ENCODE results near the gene APOD.
"Not testable (repeated sequence)": the region's sequence is repeated elsewhere in the genome, so short reads cannot be mapped to it uniquely, and the experiment has no call there.

Gene APOD

GRCh38 chr3:195617784-195618659 lies 34.3 kb upstream of the APOD start:
- DNase-seq (ENCODE audit: low spot score), result not testable (repeated sequence)

GRCh38 chr3:195617134-195617533 lies 33.4 kb upstream of the APOD start:
- DNase-seq (ENCODE audit: low spot score), result not testable (repeated sequence)

- DNase-seq (ENCODE audit: low spot score), result no peak
Measured at GRCh38 chr3:195616681-195617080, 32.9 kb upstream of the APOD start.

- DNase-seq (ENCODE audit: low spot score), result not testable (repeated sequence)
Measured at GRCh38 chr3:195615952-195616537, 32.3 kb upstream of the APOD start.

- not testable (repeated sequence) for DNase-seq (ENCODE audit: low spot score)
Measured at GRCh38 chr3:195614672-195615504, 31.1 kb upstream of the APOD start.

- DNase-seq (ENCODE audit: low spot score), result no peak
Measured at GRCh38 chr3:195613468-195614069, 29.8 kb upstream of the APOD start.

- DNase-seq (ENCODE audit: low spot score), result no peak
Measured at GRCh38 chr3:195612075-195612800, 28.5 kb upstream of the APOD start.

- no peak for DNase-seq (ENCODE audit: low spot score)
Measured at GRCh38 chr3:195609229-195609628, 25.5 kb upstream of the APOD start.

GRCh38 chr3:195601785-195602184 lies 18.0 kb upstream of the APOD start:
- not testable (repeated sequence) for DNase-seq (ENCODE audit: low spot score)

GRCh38 chr3:195601382-195601781 lies 17.6 kb upstream of the APOD start:
- no peak for DNase-seq (ENCODE audit: low spot score)

- DNase-seq (ENCODE audit: low spot score), result not testable (repeated sequence)
Measured at GRCh38 chr3:195599926-195600325, 16.2 kb upstream of the APOD start.

GRCh38 chr3:195599516-195599915 lies 15.8 kb upstream of the APOD start:
- not testable (repeated sequence) for DNase-seq (ENCODE audit: low spot score)

GRCh38 chr3:195597848-195598247 lies 14.1 kb upstream of the APOD start:
- DNase-seq (ENCODE audit: low spot score), result no peak

- DNase-seq (ENCODE audit: low spot score), result no peak
Measured at GRCh38 chr3:195597229-195597628, 13.5 kb upstream of the APOD start.

GRCh38 chr3:195596765-195597171 lies 13.0 kb upstream of the APOD start:
- DNase-seq (ENCODE audit: low spot score), result no peak

GRCh38 chr3:195595785-195596531 lies 12.2 kb upstream of the APOD start:
- no peak for DNase-seq (ENCODE audit: low spot score)

GRCh38 chr3:195591852-195592251 lies 8.1 kb upstream of the APOD start:
- no peak for DNase-seq (ENCODE audit: low spot score)

GRCh38 chr3:195591220-195591619 lies 7.5 kb upstream of the APOD start:
- DNase-seq (ENCODE audit: low spot score), result no peak

GRCh38 chr3:195590381-195590780 lies 6.6 kb upstream of the APOD start:
- not testable (repeated sequence) for DNase-seq (ENCODE audit: low spot score)

GRCh38 chr3:195589796-195590195 lies 6.1 kb upstream of the APOD start:
- DNase-seq (ENCODE audit: low spot score), result not testable (repeated sequence)

GRCh38 chr3:195587824-195588223 lies 4.1 kb upstream of the APOD start:
- DNase-seq (ENCODE audit: low spot score), result no peak

Measured in hematopoietic multipotent progenitor cell treated with erythropoietin and hydrocortisone succinate and interleukin-3 and kit ligand, for 15 days (in vitro differentiated cells).